Stimulated activated CD8-positive, alpha-beta memory T cell treated with anti-CD3 and anti-CD28 coated beads, Interleukin-15, amount 100 ng/mL, for 24 hours (primary cell): ENCODE data around the gene GREB1L.
"Not testable (repeated sequence)": the region's sequence is repeated elsewhere in the genome, so short reads cannot be mapped to it uniquely, and the experiment has no call there.

Experiments
- DNase-seq: peaks from one replicate; pipeline ENCODE4 v3.0.0-alpha.2; 2020; ENCODE audit warnings: low read depth

GREB1L gene

GRCh38 chr18:21242141-21242779 is at the start of gene GREB1L:
TSS of gene GREB1L (plus strand) at chr18:21242232. CDS start at chr18:21383519, 141,287 bp downstream.
- DNase-seq, result no peak

GRCh38 chr18:21192308-21192624 is 49.8 kb upstream of the GREB1L start:
- DNase-seq, result no peak

GRCh38 chr18:21194871-21195771 is 46.9 kb upstream of the GREB1L start:
- DNase-seq, result no peak

- DNase-seq, result no peak
Measured at GRCh38 chr18:21196426-21196825, 45.6 kb upstream of the GREB1L start.

DNA sequence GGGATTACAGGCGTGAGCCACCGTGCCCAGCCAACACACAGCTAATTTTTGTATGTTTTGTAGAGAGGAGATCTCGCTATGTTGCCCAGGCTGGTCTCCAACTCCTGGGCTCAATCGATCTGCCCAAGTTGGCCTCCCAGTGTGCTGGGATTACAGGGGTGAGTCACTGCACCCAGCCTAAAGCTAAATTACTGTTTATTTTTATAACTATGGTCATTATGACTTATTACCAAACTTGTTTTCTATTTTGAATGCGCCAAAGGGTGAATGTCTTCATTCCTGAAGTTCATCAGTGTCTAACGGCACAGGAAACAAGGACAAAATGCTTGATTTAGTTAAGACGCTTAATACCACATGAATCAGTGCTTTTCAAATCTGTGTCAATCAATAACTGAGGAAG is 38.9 kb upstream of the GREB1L start:
- DNase-seq, result no peak

DNA sequence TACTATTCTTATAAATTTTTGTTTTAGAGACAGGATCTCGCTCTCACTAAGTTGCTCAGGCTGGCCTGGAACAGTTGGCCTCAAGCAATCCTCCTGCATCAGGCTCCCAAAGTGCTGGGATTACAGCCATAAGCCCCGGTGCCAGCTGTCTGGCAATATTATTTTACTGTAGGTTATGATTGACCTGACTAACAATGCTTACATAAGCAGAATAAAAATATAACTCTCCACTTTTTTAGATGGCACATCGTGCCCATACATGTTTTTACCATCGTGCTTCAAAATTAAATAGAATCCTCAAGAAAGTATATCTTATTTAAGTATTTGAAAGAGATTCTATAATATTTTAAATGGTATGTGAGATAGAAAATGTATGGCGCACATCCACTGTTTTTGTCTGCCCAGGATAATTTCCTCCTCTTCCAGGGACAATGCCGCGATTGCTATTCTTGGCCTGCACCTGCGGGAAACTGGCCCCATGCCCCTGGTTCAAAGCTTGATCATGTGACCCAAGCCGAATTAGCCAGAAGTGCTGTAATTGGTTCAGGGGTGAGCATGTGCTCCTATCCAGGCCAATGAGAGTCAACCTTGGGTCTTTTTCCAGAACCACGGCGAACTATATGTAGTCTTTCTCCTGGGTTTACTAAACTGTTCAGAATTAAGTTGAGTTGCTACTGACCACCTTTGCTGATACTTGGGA is 38.3 kb upstream of the GREB1L start:
- DNase-seq, result no peak

- DNase-seq, result no peak
Measured at GRCh38 chr18:21205695-21206094, 36.3 kb upstream of the GREB1L start.

- DNase-seq, result no peak
Measured at GRCh38 chr18:21210278-21210677, 31.8 kb upstream of the GREB1L start.

DNA sequence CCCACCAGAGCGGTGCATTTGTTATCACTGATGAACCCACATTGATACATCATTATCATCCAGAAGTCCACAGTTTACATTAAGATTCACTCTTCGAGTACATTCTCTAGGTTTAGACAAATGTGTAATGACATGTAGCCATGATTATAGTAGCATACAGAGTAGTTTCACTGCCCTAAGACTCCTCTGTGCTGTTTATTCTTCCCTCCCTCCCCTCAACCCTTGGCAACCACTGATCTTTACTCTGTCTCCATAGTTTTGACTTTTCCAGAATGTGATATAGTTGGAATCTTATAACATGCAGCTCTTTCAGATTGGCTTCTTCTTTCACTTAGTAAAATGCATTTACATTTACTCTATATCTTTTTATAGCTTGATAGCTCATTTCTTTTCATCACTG is 31.2 kb upstream of the GREB1L start:
- no peak for DNase-seq

GRCh38 chr18:21214409-21214808 is 27.6 kb upstream of the GREB1L start:
- DNase-seq, result not testable (repeated sequence)

DNA sequence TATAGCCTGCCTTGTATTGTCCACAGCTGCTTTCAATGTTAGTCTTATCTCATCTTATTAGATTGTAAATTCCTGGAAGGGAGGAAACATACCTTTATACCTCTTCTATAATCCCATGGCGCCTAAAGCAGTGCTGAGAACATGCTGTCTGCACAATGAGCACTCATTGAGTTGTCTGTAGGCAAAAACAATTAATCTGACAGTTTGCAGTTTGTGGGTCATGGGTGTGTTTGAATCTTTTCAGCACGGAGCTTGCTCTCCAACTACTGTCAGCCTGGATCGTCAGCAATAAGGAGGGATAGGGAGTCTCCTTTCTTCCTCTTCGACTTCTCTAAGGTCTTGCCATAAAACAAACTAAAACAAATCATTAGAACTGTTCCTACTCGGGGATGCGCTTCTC is 26.5 kb upstream of the GREB1L start:
- DNase-seq, result no peak

- DNase-seq, result no peak
Measured at GRCh38 chr18:21218862-21219261, 23.2 kb upstream of the GREB1L start.

- no peak for DNase-seq
Measured at GRCh38 chr18:21230436-21230835, 11.6 kb upstream of the GREB1L start.

GRCh38 chr18:21241301-21242048 is 557 bp upstream of the GREB1L start:
- no peak for DNase-seq

- no peak for DNase-seq
Measured at GRCh38 chr18:21242780-21243401, 859 bp downstream of the GREB1L start.

DNA sequence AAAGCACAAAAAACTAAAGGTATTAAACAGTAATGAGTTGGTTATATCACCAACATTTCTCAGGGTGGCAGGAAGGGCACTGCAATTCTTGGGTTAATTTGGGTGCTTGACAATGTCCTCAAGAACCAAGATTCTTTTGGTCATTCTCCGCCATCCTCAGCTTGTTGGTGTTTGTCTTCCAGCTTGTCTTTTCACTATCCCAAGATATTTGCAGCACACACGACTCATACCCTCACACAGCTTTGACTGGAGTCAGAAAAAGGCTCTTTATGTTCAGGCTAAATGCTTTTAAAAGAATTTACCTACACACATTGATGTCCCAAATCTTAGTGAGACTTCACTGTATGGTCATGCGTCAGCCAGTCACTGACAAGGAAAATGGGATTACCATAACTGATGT is 12.5 kb downstream of the GREB1L start:
- DNase-seq, result no peak

GRCh38 chr18:21255211-21255610 is 13.2 kb downstream of the GREB1L start:
- DNase-seq, result no peak

DNA sequence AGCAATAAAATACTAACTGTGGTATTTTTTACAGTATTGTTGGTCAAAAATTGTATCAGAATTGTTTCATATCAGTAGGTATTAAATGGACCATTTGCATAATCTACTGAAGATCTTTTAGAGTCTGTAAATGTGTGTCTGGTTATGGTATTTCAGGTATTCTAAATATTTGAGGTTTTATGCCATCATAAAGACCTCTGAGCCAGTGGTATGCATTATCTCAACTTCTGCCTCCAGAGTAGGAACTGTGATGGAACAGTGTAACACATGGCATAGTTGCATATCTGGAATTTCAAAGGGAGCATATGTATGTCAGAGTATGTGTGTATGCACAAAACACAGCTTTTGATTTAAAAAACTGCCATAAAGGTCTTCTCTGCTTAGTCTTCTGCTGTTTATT is 15.4 kb downstream of the GREB1L start:
- DNase-seq, result no peak

- no peak for DNase-seq
Measured at GRCh38 chr18:21260621-21261020, 18.6 kb downstream of the GREB1L start.

DNA sequence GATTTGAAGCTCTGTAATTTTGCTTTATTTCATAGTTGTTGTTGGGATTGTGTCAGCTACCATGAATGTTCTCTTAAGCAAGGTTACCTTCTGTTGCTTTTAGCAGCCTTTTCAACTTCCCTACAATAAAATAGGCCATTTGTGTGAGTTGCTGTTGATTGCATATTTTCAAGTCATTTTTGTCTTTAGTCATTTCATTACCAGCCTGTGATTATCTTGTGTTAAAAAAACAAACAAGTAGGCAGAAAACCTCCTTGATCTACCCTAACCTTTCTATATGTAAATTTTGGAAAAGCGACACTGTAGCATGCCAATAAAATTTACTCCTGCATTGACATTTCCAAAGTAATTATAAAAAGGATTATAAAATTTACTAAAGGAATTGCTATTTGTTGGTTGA is 19.3 kb downstream of the GREB1L start:
- no peak for DNase-seq

DNA sequence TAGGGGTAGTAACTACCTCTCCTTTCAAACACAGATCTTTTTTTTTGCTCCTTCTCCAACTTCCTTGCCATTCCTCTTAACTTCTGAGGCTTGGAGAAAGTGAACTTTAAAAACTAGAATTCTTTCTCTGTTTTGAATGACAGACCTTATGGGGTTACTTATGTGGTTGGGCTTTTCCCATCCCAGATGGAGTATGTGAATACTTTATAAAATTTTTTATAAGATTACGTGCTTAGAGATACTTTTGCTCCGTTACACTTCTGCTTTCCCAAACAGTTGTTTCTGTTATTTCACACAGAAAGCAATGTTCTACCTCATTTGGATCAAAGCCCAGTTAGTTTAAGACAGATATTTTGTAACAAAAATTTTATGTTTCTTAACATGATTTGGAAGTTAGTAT is 20.2 kb downstream of the GREB1L start:
- no peak for DNase-seq

- no peak for DNase-seq
Measured at GRCh38 chr18:21262979-21263378, 20.9 kb downstream of the GREB1L start.
